NCI-H748 treated with DMSO at 0.1 percent for 48 hours (cell line): ENCODE results near the gene EIF2S2.

ENCODE experiments used
- DNase-seq: peaks from one replicate; lab custom pipeline; 2025; lab: John Stamatoyannopoulos, UW

EIF2S2 gene

DNA sequence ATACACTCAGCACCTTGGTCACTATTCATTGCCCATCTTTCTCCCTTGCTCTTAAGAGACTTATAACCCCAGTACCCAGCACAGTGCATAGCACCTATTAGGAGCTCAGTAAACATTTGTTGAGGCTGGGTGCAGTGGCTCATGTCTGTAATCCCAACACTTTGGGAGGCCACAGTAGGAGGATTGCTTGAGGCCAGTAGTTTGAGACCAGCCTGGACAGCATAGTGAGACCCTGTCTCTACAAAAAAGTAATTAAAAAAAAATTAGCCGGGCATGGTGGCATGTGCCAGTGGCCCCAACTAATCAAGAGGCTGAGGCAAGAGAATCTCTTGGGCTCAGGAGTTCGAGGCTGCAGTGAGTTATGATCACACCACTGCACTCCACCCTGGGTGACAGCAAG, 8.2 kb upstream of the EIF2S2 start:
- DNase-seq: no peak

DNA sequence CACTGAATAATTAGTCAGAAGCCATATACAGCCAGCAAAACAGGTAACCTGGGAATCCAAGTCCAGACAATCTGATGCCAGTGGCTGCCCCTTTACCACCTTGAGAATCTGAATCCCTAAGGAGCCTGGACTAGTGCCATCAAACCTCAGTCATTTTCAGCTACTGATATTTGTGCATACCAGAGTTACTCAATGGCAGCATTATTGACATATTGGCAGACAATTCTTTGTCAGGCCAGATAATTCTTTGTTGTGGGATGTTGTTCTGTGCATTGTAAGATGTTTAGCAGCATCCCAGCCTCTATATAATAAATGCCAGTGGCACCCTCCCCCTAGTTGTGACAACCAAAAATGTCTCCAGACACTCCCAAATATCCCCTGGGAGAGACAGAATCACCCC, 3.2 kb upstream of the EIF2S2 start:
- DNase-seq: no peak

DNA sequence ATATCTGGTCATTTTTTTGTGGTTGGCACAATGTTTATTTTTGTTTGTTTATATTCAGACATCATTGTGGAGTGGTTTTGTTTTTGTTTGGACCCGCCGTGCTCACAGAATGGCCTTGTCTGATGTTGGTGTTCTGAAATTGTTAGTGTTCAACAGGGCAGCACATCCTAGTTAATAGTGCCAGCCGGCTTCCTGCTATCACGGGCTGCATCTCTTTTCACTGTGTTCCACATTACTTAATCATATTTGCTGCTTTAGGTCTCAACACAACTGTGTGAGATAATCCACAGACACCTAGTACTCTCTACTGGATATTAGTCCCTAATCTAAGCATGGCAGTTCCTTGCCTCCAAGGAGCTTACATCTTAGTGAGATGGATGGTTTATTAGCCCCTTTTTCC, 2.8 kb upstream of the EIF2S2 start:
- DNase-seq: no peak

DNA sequence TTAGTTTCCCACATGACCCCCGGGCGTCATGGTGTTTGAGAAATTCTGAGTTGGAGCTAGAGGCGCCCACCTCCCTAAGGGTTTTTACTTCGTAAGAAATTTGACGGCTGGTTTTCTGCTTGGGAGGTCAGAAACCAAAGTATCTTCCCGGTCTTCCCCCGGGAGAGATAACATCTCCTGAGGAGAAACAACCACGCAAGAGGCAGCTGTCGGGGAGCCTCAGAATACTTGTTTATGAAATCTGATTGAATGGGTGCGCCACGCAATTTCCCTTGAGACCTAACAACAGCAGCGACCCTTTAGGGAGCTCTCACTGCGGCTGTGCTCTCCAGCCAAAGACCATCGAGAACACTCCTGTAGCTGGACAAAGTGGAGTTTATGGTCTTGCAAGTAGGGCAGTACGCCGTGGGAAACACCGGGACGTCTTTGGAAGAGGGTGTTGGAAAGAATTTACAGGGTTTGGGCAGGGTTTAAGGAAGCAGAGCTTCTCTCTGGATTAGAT, 608 bp upstream of the EIF2S2 start:
- DNase-seq: peak; percentile 31

DNA sequence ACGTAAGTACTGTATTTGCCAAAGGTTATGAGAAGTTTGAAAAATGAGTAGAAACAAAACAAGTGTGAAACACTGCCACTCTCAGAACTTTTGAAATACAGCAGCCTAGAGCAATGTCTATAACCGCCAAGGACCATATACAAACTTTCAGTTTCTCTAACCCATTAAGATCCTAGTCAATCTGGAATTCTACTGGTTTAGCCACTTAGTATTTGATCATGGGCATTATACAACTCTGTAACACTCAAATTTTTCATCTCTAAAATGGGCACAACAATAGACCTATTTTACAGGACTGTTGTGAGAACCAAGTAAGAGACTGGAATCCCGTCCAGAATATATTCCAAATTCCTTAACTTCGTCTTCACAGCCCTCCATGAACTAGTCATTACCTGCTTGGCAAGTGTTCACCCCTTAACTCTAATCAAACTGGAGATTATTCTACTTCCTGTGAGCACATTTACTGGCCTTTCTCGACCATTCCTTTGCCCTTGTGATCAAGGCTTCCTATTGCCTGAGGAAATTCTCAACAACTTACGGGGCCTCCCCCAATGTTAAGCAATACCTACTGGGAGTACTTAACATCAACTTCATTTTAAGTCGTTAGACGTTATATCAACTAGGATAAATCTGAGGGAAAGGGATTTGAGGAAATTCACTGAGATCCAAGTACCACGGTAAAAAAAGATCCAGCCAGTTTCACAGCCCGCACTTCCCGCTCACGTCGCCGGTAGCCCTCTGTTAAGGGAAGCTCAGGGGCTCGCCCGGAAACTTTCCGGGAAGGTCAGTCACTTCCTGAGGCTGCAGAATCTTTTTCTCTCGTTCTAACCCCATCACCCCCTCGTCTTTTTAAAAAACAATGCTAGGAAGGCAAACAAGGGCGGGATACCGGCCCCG, 1.1 kb downstream of the EIF2S2 start:
- no peak for DNase-seq

DNA sequence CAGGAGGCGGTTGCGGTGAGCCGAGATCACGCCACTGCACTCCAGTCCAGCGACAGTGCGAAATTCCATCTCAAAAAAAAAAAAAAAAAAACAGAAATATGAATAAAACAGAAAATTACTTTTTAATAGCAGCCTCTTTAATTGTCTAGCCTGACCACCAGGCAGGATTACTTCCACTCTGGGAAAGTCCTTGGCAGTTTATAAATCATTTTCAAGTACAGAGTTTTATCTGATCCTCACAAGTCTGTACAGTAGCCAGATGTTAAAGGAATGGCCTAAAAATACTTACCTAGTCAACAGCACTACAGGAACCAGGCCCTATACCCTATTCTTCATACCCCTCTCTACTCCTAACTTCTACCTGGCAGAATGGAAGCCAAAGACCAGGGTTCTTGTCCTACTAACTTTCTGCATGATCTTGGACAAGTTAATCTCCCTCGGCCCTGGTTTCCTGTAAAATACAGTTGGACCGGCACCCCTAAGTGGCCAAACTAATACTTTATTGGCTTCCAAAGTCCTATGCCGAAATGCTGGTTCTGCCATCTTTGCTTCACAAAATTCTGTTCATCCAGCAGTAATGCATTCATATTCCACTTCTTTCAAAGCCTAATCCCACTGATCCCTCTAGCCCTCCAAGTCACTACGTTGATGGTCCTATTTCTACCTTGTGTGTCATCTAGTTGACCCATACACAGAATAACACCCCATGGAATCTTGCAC, 1.9 kb downstream of the EIF2S2 start:
- DNase-seq: no peak

DNA sequence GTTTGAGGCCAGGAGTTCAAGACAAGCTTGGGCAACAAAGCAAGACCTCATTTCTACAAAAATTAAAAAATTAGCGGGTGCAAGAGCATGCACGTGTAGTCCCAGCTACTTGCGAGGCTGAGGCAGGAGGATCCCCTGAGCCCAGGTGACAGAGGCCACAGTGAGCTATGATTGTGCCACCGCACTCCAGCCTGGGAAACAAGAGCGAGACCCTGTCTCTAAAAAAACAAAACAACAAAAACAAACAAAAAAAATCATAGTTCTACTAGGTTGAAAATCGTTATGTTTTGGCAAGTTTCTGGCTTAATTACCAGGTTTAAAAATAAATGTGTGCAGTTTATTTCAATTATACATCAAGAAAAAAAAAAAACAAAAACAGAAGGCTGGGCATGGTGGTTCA, 2.6 kb downstream of the EIF2S2 start:
- DNase-seq: no peak

DNA sequence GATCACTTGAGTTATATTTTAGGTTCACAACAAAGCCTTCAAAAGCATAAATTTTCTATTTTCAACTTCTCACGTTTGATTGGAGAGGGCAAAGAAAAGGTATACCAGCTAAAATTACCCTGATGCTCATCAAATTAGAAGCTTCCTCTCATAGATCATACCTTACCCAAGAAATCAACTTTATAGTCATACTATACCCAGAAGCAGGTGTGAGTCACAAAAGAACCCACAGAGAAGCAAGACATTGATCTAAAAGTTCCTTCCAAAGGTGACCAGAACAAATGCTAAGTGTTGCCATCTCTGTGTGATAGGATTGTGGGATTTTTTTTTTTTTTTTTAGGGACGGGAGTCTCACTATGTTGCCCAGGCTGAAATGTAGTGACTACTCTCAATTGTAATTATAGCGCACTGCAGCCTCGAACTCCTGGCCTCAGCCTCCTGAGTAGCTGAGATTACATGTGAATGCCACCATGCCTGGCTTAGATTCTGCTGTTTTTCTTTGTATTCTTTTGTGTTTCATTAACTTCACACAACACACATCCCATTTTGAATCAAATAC, 3.3 kb downstream of the EIF2S2 start:
- DNase-seq: no peak

DNA sequence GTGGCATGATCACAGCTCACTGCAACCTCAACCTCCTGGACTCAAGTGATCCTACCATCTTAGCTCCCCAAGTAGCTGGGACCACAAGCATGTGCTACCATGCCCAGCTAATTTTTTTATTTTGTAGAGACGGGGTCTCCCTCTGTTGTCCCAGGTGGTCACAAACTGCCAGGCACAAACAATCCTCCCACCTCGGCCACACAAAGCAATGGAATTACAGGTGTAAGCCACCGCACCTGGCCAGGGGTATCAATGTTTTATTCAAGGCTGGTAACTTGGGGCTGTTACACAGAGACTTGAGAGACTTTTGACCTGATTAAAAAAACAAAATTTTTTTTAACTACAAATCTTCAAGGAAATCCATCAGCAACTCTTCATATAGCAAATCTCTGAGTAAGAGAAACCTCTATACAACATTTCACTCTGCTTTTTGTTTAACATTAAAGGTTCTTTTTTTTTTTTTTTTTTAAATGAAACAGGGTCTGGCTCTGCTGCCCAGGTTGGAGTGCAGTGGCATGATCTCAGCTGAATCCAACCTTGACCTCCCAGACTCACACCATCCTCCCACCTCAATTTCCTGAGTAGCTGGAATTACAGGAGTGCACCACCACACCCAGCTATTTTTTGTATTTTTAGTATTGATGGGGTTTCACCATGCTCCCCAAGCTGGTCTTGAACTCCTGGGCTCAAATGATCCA, 5.9 kb downstream of the EIF2S2 start:
- DNase-seq: no peak

DNA sequence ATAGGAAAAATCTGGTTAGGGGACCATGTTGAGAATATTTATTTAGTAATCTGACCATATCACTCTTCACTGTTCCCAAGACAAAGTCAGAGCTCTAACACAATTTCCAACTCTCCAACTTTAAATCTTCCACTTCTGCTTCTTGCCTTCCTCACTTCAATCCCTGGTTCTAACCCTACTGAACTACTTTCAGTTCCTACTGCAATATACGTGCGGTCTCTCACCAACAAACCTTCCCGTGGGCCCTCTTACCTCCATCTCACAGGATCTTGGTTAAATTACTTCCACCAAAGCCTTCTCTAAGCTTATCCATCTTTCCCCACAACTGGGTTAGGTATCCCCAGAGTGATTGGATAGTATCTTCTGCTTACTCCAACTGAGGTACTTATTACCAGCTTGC, 8.0 kb downstream of the EIF2S2 start:
- no peak for DNase-seq

DNA sequence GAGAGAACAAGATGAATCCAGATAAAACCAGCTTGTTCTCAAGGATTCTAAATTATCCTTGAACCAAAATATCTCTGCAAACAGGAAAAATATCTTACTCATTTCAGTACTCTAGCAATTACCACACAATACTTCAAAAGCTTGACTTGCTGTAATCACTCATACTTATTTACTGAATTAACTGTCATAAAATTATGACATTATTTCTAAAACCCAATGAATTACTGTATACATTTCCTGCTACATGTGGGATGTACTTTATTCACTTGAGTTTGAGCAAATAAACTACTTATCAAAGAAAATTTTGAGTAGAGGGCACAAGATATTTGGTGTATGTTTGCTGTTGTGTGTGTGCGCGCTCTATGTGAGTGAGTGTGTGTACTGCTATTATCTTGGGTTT, 9.7 kb downstream of the EIF2S2 start:
- no peak for DNase-seq

DNA sequence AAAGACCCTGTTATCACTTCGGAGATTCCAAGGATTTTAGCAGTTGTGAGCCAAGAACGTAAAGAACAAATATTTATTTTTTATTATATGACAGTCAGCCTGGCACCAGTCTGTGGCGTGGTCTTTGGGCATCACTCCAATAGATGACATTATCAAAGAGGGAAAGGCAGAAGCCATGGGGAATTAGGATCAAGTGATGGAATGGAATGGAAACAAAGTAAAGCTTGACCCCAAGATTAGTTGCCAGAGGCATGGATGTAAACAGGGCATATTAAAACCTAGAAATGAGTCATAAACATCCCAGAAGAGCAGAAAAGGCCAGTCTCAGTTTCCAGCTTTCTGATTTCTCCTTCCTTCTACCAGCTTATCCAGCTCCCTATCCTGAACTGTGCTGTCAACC, 11.5 kb downstream of the EIF2S2 start:
- no peak for DNase-seq

DNA sequence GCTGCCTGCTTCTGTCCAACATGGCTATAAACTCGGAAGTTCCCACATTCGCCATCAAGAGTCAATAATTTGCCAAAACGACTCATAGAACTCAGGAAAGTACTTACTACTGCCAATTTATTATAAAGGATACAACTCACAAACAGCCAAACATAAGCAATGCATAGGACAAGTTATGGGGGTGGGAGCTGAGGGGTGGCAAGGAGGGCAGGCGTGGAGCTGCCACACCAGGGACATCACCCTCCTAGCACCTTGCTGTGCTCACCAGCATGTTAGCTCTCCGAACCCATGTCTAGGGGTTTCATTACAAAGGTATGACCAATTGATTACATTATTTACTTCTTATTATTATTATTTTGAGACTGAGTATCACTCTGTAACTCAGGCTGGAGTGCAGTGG, 12.4 kb downstream of the EIF2S2 start:
- no peak for DNase-seq

DNA sequence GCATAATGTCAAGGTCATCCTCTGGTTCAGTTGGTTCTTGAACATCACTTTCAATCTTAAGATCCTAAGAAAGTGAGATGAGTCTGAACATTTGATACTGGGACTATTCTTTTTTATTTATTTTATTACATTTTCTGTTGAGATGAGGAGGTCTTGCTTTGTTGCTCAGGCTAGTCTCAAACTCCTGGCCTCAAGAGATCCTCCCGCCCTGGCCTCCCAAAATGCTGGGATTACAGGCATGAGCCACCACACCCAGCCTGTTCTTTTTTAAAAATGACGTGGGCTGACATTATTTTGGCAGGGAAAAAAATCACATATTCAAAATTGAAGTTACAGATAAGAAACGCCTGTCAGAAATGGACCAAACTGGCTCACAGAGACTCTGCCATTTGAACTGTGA, 13.5 kb downstream of the EIF2S2 start:
- DNase-seq: no peak

DNA sequence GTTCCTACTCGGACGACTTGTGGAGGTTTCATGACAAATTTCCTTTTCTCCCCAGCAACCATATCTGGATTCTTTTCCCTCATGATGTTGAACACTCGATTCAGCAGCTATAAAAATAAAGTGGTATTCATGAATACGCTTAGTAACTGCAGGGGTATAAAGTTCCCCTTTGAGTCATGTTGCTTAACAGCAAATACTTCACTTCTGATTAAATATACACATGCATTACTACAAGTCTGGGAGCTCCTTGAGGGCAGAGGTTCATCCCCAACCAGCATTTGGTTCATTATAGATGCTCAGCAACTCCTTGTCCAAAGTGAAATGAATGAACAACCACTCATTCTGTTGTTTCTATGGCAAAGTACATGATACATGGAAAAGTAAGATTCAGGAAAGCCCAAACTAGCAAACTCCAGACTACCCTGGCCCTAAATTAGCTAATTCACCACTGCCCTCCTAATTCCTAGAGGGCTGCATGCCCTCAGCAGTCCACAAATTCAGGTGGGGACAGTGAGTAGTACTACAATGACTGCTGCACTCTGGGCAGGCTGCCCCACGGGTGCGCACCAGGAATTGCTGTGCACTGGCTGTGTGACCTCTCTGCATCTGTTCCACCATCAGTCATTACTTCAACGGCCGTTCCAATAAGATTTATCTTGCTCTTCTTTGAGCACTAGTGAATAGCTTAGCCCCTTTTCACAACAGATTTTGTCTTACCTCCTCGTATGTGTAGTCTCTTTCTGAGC, 15.2 kb downstream of the EIF2S2 start:
- no peak for DNase-seq

DNA sequence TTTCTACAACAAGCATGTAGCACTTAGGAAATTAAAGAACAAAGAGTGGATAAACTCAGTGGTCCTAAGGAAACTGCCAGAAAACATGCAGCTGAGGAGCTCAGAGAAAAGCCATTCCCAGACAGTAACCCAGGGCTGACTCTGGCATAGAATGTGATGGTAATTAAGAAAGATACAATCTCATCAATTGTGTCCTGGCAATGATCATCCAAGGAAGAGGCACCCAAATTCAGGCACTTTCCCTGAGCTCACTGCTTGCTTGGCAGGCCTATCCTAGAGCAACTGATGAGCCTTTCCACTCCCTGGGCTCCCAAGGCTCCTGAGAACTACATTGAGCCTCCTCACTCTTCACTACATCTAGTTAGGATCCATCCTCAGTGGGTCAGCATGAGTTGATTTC, 16.2 kb downstream of the EIF2S2 start:
- DNase-seq: no peak

DNA sequence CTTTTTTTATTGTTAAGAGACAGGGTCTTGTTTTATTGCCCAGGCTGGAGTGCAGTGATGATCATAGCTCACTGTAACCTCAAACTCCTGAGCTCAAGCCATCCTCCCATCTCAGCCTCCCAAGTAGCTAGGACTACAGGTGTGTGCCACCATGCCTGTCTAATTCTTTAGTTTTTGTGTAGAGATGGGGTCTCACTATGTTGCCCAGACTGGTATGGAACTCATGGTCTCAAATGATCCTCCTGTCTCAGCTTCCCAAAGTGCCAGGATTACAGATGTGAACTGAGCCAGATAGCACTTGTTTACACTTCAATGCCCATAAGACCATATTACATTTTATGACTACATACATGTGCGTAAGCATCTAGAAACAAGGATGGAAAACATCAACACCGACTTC, 18.1 kb downstream of the EIF2S2 start:
- no peak for DNase-seq

DNA sequence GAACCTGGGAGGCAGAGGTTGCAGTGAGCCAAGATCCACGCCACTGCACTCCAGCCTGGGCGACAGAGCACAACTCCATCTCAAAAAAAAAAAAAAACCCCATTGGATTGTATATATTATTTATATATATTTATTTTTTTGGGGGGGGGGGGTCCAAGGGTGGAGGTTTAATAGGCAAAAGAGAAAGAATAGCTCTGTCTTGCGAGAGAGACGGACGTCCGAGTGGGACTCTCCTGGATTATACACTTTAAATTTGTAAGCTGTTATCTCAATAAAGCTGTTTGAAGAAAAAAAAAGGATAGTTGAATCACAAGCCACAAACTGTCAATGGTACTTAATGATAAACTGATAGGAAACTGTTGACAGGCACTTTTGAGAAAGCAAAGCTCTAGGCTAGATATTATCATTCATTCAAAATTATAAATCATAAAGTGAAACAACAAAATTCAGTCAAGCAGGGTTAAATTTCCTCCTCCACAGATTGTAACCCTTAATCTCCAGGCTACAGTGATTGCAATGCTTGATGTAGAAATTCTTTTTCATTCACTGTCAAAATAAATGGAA, 20.3 kb downstream of the EIF2S2 start:
- DNase-seq: no peak

DNA sequence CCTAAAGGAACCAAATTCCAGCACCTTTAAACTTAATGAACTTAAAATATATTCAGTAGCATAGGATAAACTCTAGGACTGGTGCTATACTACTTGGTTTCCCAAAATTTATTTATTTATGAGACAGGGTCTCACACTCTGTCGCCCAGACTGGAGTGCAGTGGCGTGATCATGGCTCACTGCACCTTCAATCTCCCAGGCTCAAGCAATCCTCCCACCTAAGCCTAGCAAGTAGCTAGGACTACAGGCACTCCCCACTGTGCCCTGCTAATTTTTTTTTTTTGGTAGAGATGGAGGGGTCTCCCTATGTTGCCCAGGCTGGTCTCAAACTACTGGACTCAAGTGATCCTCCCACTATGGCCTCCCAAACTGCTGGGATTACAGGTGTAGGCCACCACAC, 21.4 kb downstream of the EIF2S2 start:
- no peak for DNase-seq

DNA sequence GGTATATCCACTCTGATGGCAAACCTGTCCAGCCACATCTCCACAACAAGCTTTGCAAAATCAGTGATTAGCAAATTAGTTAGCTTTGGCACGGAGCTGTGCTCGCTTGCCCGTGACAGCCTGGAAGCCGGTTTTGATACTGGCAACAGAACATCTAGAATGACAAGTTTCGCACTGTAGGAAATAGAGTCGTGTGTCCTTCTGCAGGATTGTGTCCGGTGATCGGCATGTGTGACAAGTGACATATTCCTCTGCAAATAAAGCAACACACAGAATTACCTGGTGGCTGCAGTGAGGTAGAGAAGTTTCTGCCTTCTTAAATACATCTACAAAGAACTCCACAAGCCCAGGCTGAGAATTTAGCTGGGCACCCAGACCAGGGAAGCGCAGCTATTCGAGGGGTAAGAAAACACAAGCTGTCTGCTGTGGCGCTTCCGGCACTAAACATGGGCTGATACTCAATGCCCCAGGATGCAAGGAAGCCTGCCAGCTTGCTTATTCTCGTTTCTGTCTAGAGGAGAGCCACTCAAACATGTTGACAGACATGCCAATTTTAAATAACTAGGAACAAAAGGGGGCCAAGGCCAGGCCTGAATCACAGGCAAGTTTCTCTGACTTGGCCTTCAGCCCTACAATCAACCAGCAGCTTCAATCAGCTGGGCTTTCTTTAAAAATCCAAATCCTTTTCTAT, 22.2 kb downstream of the EIF2S2 start:
- DNase-seq: no peak

DNA sequence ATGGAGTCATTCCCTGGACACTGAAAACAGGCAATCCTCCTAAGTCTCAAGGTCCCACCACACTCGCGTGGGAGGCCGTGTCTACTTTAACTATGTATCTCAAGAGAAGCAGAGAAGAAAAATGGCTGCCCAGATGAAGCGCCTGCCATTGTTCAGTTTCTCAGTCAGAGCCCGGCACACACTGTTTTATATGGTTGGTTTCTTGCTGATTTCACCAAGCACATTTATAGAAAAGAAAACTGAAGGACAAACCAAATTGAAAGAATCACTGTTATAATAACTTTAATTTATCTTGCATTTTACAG, 22.9 kb downstream of the EIF2S2 start:
- DNase-seq: no peak
